ENCODE data around the gene PPP3CB.

Gene PPP3CB

DNA sequence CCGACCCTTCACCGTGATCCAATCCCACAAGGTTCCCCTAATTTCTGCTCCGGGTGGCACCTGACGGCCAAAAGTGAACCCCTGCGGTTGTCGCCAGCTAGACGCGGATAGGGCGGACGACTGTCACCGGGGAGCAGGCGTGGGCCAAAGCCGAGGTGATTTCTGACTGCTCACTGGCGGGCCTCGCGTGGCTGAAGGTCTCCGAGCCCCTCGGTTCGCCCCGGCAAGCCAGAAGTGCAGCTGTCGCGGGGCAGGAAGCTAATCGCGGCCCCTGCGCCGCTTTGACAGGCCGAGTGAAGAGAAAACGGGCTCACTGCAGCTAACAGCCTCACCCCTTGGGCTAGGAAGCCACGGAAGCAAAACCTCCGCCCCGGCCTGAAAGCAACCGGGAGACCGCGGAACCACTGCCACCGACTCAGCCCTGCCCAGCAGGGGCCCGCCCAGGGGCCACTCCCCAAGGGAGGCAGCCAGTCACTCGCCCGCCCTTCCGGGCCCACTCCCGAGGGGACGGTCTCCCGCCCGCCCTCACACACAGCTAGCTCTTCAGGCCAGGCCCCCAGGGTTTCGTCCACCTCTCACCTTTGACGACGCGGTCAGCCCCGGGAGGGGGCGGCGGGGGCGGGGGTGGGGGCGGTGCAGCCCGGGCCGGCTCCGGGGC lies 469 bp downstream of the PPP3CB start:
- TF ChIP-seq, protein P1, sequence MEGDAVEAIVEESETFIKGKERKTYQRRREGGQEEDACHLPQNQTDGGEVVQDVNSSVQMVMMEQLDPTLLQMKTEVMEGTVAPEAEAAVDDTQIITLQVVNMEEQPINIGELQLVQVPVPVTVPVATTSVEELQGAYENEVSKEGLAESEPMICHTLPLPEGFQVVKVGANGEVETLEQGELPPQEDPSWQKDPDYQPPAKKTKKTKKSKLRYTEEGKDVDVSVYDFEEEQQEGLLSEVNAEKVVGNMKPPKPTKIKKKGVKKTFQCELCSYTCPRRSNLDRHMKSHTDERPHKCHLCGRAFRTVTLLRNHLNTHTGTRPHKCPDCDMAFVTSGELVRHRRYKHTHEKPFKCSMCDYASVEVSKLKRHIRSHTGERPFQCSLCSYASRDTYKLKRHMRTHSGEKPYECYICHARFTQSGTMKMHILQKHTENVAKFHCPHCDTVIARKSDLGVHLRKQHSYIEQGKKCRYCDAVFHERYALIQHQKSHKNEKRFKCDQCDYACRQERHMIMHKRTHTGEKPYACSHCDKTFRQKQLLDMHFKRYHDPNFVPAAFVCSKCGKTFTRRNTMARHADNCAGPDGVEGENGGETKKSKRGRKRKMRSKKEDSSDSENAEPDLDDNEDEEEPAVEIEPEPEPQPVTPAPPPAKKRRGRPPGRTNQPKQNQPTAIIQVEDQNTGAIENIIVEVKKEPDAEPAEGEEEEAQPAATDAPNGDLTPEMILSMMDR (IDR thresholded peaks at IDR 0.05; ENCODE audit: low read depth, low read length): no peak
- TF ChIP-seq MYC (IDR thresholded peaks at IDR 0.05; ENCODE audit: low read depth, low read length) (peak; percentile 74), POLR2A (IDR thresholded peaks at IDR 0.05; ENCODE audit: extremely low read depth, insufficient read length) (peak; percentile 74)
- TF ChIP-seq, protein P2, sequence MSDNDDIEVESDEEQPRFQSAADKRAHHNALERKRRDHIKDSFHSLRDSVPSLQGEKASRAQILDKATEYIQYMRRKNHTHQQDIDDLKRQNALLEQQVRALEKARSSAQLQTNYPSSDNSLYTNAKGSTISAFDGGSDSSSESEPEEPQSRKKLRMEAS (IDR thresholded peaks at IDR 0.05; ENCODE audit: low read depth, low read length): peak; percentile 62
- DNase-seq (ENCODE audit: low read depth): peak; percentile 98
- peak overlapping the region; percentile 81 for H3K4me3 ChIP-seq (ENCODE audit: low read depth, low read length)

DNA sequence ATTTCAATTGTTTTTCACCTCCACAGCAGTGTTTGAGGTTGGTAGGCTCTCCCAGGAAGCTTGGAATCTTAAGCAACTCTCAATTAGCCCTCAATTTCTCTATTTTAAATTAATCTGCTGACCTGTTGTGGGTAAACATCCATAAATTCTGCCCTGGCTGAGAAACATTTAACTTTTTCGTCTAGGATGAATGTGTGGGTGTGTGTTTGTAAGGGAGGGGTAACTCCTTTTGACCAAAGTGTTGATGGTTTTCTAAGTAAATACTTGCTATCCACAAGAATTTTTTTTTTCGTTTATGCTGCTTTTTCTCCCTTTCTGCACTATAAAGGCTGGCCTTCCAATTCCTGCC lies 973 bp downstream of the PPP3CB start:
- no peak for DNase-seq (ENCODE audit: low read depth)
- peak overlapping the region; percentile 81 for H3K4me3 ChIP-seq (ENCODE audit: low read depth, low read length)
- TF ChIP-seq MYC (IDR thresholded peaks at IDR 0.05; ENCODE audit: low read depth, low read length) (no peak), POLR2A (IDR thresholded peaks at IDR 0.05; ENCODE audit: extremely low read depth, insufficient read length) (no peak)
- TF ChIP-seq, protein P2 (IDR thresholded peaks at IDR 0.05; ENCODE audit: low read depth, low read length): no peak
- TF ChIP-seq, protein P1 (IDR thresholded peaks at IDR 0.05; ENCODE audit: low read depth, low read length): no peak

DNA sequence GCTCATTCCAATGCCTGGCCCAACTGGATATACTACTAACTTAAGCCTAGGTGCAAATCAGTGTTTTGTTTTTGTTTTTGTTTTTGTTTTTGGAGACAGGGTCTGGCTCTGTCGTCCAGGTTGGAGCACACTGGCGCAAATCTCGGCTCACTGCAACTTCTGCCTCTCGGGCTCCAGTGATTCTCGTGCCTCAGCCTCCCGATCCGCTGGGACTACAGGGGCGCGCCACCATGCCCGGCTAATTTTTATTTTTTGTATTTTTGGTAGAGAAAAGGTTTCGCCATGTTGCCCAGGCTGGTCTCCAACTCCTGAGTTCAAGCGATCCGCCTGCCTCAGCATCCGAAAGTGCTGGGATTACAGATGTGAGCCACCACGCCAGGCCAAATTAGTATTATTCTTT lies 1.6 kb downstream of the PPP3CB start:
- peak overlapping the region; percentile 81 for H3K4me3 ChIP-seq (ENCODE audit: low read depth, low read length)
- DNase-seq (ENCODE audit: low read depth): no peak
- TF ChIP-seq POLR2A (IDR thresholded peaks at IDR 0.05; ENCODE audit: extremely low read depth, insufficient read length) (no peak), MYC (IDR thresholded peaks at IDR 0.05; ENCODE audit: low read depth, low read length) (no peak)
- TF ChIP-seq, protein P2 (IDR thresholded peaks at IDR 0.05; ENCODE audit: low read depth, low read length): no peak
- TF ChIP-seq, protein P1 (IDR thresholded peaks at IDR 0.05; ENCODE audit: low read depth, low read length): no peak

DNA sequence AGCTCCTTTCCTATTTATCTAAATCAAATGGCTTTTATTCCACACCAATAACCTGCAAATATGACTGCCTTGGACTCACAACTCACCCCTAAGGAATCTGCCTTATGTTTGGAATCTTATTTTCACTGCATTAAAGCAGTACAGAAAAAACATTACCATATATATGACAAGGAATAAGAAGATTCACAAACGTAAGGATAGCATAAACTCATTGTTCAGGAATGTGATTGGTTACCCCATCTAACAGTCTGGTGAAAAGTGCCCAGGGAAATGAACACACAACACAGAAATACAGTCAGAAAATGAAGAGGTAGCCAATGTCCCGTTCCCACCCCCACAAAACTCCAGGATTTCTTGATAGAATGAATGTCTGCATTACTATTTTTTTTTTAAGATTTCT lies 2.0 kb downstream of the PPP3CB start:
- no peak for DNase-seq (ENCODE audit: low read depth)
- peak overlapping the region; percentile 25 for H3K4me3 ChIP-seq (ENCODE audit: low read depth, low read length)
- no peak for TF ChIP-seq MYC (IDR thresholded peaks at IDR 0.05; ENCODE audit: low read depth, low read length)
- TF ChIP-seq, protein P1 (IDR thresholded peaks at IDR 0.05; ENCODE audit: low read depth, low read length): no peak
- TF ChIP-seq POLR2A (IDR thresholded peaks at IDR 0.05; ENCODE audit: extremely low read depth, insufficient read length): no peak
- TF ChIP-seq, protein P2 (IDR thresholded peaks at IDR 0.05; ENCODE audit: low read depth, low read length): no peak

DNA sequence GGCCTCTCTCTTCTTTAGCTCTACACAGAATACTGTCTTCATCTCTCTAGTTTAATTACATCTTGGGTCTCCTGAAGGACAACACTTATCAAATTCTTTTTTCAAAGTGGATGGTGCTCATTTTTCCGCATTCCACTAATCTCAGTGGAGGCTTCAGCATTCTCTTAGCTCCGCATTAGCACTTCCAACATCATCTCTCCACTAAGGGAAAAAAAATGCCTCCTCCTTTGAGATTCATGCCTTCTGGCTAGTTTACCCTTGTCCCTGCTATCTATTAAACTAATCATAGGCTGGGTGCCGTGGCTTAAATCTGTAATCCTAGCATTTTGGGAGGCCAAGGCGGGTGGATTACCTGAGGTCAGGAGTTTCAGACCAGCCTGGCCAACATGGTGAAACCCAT lies 9.2 kb downstream of the PPP3CB start:
- DNase-seq (ENCODE audit: low read depth): no peak
- TF ChIP-seq MYC (IDR thresholded peaks at IDR 0.05; ENCODE audit: low read depth, low read length): no peak
- TF ChIP-seq POLR2A (IDR thresholded peaks at IDR 0.05; ENCODE audit: extremely low read depth, insufficient read length): no peak
- TF ChIP-seq, protein P1 (IDR thresholded peaks at IDR 0.05; ENCODE audit: low read depth, low read length): no peak
- TF ChIP-seq, protein P2 (IDR thresholded peaks at IDR 0.05; ENCODE audit: low read depth, low read length): no peak
- H3K4me3 ChIP-seq (ENCODE audit: low read depth, low read length): no peak overlapping the region
